Epithelial cell of esophagus (primary cell): ENCODE measurements around the gene MT1F.

ENCODE experiments used
- DNase-seq: peaks from one replicate; pipeline ENCODE4 v3.0.0; 2010; ENCODE audit warnings: low read depth
- H3K4me3 ChIP-seq: 2 replicates; pipeline ENCODE4 v1.5.1; 2011; ENCODE audit warnings: mild to moderate bottlenecking, low read length, control low read depth
- TF ChIP-seq, protein P1 (sequence below): IDR thresholded peaks from 2 replicates; pipeline ENCODE4 v1.5.1; 2011; ENCODE audit warnings: low read depth, mild to moderate bottlenecking, low read length, control low read depth, inconsistent platforms; ENCODE audit not compliant: insufficient read depth; ENCODE audit errors: missing control alignments

MT1F gene

DNA sequence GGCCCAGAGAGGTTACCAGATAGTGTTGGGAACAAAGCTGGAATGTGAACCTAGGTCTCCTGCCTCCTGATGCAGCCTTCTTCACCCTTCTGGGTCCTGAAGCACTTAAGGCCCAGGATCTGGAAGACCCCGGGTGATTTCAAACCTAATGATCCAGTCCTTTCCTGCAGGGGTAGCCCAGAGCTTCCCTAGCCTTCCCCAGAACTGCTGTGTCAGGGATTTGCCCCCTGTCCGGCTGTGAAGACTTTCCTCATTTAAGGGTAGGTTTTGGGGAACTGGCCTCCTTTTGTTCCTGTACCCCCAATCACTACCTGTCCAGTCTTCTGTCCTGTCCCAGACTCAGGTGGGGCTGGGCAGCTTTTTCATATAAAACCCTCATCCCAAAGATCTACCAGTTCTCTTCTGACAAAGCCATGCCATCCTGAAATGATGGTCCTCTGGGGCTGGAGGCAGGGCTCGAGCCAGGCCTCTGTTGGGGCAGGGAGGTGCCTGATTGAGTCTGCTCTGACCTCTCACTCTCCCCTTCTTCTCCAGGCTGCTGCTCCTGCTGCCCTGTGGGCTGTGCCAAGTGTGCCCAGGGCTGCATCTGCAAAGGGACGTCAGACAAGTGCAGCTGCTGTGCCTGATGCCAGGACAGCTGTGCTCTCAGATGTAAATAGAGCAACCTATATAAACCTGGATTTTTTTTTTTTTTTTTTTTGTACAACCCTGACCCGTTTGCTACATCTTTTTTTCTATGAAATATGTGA, 25.8 kb downstream of the MT1F start:
- DNase-seq = no peak
- peak overlapping the region; percentile 99 for H3K4me3 ChIP-seq
- TF ChIP-seq, protein P1, sequence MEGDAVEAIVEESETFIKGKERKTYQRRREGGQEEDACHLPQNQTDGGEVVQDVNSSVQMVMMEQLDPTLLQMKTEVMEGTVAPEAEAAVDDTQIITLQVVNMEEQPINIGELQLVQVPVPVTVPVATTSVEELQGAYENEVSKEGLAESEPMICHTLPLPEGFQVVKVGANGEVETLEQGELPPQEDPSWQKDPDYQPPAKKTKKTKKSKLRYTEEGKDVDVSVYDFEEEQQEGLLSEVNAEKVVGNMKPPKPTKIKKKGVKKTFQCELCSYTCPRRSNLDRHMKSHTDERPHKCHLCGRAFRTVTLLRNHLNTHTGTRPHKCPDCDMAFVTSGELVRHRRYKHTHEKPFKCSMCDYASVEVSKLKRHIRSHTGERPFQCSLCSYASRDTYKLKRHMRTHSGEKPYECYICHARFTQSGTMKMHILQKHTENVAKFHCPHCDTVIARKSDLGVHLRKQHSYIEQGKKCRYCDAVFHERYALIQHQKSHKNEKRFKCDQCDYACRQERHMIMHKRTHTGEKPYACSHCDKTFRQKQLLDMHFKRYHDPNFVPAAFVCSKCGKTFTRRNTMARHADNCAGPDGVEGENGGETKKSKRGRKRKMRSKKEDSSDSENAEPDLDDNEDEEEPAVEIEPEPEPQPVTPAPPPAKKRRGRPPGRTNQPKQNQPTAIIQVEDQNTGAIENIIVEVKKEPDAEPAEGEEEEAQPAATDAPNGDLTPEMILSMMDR = no peak

DNA sequence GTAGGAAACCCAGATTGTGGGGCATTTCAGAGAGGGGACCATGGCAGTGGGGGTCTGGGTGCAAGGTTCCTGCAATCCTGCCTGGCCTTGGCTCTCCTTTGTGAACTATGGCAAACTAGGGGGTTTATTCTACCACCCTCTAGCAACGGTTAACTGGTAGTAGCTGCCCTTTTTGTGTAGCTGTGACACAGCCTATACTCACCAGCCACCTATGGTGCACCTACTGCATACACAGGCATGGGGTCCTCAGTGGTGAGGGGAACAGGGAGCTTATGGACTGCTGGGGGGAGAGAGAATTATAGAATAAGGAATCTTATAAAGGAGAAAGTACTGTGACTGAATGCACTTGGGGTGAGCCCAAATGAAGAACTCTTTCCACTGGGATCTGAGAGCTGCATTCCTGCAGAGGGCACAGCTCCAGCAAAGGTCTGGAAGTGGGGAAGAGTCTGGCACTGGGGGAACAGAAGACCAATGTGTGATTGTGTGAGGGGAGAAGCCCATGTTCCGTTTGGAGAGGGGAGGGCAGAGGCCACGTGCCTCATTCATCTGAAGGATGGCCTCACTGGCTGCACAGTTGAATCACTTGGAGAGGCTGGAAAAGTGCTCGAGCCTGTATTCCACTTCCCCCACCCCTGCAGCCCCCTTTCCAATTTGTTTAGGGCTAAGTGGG, 26.6 kb downstream of the MT1F start:
- peak overlapping the region; percentile 99 for H3K4me3 ChIP-seq
- TF ChIP-seq, protein P1 = no peak
- peak; percentile 44 for DNase-seq

DNA sequence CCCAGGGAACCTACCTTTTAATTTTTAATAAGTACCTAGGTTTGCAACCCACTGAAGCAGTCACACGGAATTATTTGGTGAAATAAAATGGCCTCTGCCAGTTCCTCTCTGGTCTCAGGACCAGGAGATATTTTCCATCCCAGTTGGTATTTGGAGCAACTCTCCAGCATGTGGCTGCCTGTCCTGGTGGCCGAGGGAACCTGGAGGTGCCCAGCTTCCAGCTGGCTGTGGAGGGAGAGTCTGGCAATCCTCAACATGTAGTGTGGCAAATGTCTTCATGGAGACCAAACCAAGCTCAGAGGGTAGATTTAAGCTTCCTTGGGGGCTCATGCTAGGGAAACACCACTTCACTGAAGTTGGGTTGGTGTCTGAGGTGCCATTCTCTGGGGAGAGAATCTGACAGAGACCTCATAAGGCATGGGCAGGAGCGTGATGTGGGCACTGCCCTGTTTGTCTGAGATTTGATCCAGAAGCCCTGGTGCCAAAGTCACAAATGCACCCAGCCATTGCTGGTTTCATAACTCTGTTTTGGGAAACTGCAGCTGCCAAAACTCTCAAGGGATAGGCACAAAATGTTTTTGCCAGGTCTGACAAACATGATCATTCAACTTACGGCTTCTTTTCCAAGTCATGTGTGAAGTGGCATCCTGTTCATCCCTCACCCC, 27.3 kb downstream of the MT1F start:
- TF ChIP-seq, protein P1 = no peak
- H3K4me3 ChIP-seq = peak overlapping the region; percentile 99

DNA sequence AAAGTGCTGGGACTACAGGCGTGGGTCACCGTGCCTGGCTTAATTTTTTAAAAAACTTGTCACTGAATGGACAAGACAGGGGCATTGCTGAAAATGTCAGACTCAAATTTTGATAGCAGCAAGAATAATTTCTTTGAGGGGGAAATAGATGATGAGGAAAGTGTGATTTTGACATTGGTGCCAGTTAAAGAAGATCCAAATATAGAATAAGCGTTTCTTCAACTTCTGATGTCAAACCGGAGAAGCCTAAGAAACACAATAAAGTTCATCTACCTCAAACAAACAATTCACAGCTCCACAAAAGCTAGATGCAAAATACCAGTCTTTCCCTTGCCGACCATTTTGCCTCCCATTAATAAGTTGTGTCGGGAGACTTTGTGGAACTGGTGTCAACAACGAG, 29.0 kb downstream of the MT1F start:
- no peak overlapping the region for H3K4me3 ChIP-seq
- TF ChIP-seq, protein P1 = no peak
- DNase-seq = no peak

More for the DNA sequence above, 27.3 kb downstream of the MT1F start:
- peak; percentile 43 for DNase-seq

DNA sequence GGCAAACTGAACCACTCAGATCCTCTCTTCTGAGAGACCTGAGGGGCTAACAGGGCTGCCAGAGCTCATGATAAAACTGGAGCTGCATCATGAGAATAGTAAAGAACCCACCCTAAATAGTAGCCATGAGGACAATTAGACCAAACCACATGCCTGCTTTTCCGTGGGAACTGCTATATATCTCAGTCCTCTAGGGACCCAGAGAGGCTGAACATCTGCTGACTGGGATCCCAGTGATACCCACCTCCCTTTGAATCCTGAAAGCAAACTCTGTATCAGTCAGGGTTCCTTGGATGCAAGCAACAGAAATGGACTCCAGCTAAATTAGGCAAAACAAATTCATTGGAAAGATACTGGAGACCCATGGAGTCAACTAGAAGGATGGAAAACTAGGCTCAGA, 31.0 kb downstream of the MT1F start:
- no peak for DNase-seq
- TF ChIP-seq, protein P1 = no peak
- H3K4me3 ChIP-seq = no peak overlapping the region

DNA sequence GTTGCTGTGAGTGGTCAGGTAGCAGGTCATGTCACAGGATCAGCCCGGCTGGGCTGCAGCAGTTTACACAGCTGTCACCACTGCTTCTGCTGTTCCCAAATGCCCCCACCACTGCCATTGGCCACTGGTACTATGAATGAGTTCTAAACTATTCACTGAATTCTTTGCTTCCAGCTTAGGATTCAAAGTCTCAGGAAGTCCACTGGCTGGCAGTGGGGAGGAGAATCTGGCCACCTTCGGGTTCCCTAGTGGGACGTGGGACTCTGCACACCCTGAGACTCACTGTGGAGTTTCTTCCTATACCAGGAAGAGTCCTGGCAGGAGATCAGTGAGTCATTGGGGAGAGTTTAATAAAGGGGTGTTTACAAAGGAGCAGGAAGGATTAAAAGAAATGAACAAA, 31.4 kb downstream of the MT1F start:
- H3K4me3 ChIP-seq = no peak overlapping the region
- TF ChIP-seq, protein P1 = no peak
- peak; percentile 64 for DNase-seq
